HG03039 (cell line): ENCODE data around the gene ATXN2.

ENCODE experiments used
- ATAC-seq: cut with Tn5 transposase; IDR thresholded peaks from one replicate; pipeline ENCODE4 v1.9.1; 2021; ENCODE audit warnings: mild to moderate bottlenecking, moderate library complexity; ENCODE audit not compliant: unreplicated experiment

ATXN2 gene

GRCh38 chr12:111424189-111424792 is 174.8 kb downstream of the ATXN2 start:
- ATAC-seq = no peak

- ATAC-seq = no peak
Measured at GRCh38 chr12:111420494-111420893, 178.6 kb downstream of the ATXN2 start.

GRCh38 chr12:111419784-111420183 is 179.3 kb downstream of the ATXN2 start:
- no peak for ATAC-seq

- ATAC-seq = no peak
Measured at GRCh38 chr12:111418594-111418880, 180.6 kb downstream of the ATXN2 start.

GRCh38 chr12:111417784-111418593 is 181.1 kb downstream of the ATXN2 start:
- ATAC-seq = no peak

- ATAC-seq = no peak
Measured at GRCh38 chr12:111417290-111417689, 181.8 kb downstream of the ATXN2 start.

GRCh38 chr12:111414711-111415252 is 184.3 kb downstream of the ATXN2 start:
- no peak for ATAC-seq

- no peak for ATAC-seq
Measured at GRCh38 chr12:111413442-111414086, 185.6 kb downstream of the ATXN2 start.

GRCh38 chr12:111412830-111413441 is 186.2 kb downstream of the ATXN2 start:
- no peak for ATAC-seq

- ATAC-seq = no peak
Measured at GRCh38 chr12:111412007-111412829, 186.9 kb downstream of the ATXN2 start.

- no peak for ATAC-seq
Measured at GRCh38 chr12:111411185-111411764, 187.8 kb downstream of the ATXN2 start.

GRCh38 chr12:111410431-111411184 is 188.5 kb downstream of the ATXN2 start:
- no peak for ATAC-seq

- no peak for ATAC-seq
Measured at GRCh38 chr12:111409780-111410430, 189.2 kb downstream of the ATXN2 start.

GRCh38 chr12:111409403-111409779 is 189.7 kb downstream of the ATXN2 start:
- ATAC-seq = no peak

- no peak for ATAC-seq
Measured at GRCh38 chr12:111408686-111409402, 190.3 kb downstream of the ATXN2 start.

- ATAC-seq = no peak
Measured at GRCh38 chr12:111408116-111408440, 191.0 kb downstream of the ATXN2 start.

- no peak for ATAC-seq
Measured at GRCh38 chr12:111407377-111408115, 191.6 kb downstream of the ATXN2 start.
